Effector memory CD4-positive, alpha-beta T cell (primary cell): Measurements from ENCODE around the gene GPS1.

Experiments used
- DNase-seq, 3 donors: peaks; one replicate each; pipeline ENCODE4 v3.0.0-alpha.2; 2020
- H3K27ac ChIP-seq: 2 replicates; pipeline ENCODE4 v1.7.0; 2013; ENCODE audit warnings: mild to moderate bottlenecking, low read length, moderate library complexity; ENCODE audit not compliant: insufficient read depth, poor library complexity, severe bottlenecking
- H3K27me3 ChIP-seq: replicated peaks from 2 replicates; pipeline ENCODE4 v1.7.0; 2013; ENCODE audit warnings: mild to moderate bottlenecking, low read length; ENCODE audit not compliant: insufficient read depth, control insufficient read depth, poor library complexity, severe bottlenecking
- H3K36me3 ChIP-seq: 2 replicates; pipeline ENCODE4 v1.7.0; 2013; ENCODE audit warnings: mild to moderate bottlenecking, low read length, moderate library complexity; ENCODE audit not compliant: control insufficient read depth, insufficient read depth
- H3K4me1 ChIP-seq: 2 replicates; pipeline ENCODE4 v1.7.0; 2013; ENCODE audit warnings: low read length, mild to moderate bottlenecking; ENCODE audit not compliant: control insufficient read depth, insufficient read depth, poor library complexity, severe bottlenecking
- H3K4me3 ChIP-seq: 2 replicates; pipeline ENCODE4 v1.7.0; 2013; ENCODE audit warnings: low read length, low read depth, mild to moderate bottlenecking; ENCODE audit not compliant: insufficient read depth, poor library complexity, severe bottlenecking
- H3K9me3 ChIP-seq: 2 replicates; pipeline ENCODE4 v1.7.0; 2013; ENCODE audit warnings: mild to moderate bottlenecking, low read length, moderate library complexity; ENCODE audit not compliant: control insufficient read depth

GPS1 gene

GRCh38 chr17:82015311-82015971 lies 36.3 kb upstream of the GPS1 start:
- no peak for DNase-seq
- Histone ChIP-seq H3K4me3 (no peak overlapping the region), H3K36me3 (peaks cover 3% of the 10 kb centered on the region), H3K9me3 (no peaks in the 10 kb centered on the region), H3K27me3 (no peaks in the 10 kb centered on the region), H3K27ac (no peak overlapping the region), H3K4me1 (no peaks in the 10 kb centered on the region)

DNA sequence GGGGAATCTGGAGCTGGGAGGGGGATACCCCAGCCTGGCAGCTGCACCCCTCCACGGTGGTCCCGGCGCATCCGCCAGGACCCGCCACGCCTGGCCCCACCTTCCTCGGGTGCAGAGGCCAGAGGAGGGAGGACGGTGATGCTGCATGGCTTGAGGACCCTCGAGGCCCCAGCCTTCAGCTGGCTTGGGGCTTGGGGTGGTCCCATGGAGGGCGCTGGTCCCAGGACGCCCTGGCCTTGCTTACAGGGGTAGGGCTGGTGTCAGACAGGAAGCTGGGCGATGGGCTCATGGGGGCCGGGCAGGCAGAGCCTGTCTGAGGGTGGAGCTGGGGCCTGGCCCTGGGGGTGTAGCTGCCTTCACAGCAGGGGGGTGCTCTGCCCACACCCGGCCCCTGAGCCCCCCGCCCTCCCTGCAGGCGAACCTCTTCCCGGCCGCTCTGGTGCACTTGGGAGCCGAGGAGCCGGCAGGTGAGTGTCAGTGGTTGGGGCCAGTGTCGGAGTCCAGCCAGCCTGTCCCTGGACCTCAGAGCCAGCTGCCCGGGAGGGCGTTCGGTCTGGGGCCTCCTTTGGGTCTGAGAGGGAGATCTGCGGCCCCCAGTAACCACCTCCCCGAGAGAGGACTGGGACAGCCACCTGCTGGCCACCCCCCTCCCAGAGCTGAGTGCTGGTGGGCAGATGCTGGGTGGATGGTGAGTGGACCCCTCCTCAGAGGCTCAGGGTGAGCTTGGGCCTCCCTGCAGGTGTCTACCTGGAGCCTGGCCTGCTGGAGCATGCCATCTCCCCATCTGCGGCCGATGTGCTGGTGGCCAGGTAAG lies 35.4 kb upstream of the GPS1 start:
- Histone ChIP-seq H3K27me3 (no peaks in the 10 kb centered on the region), H3K36me3 (peaks cover 3% of the 10 kb centered on the region), H3K27ac (no peak overlapping the region), H3K4me1 (peaks cover under 1% of the 10 kb centered on the region), H3K9me3 (no peaks in the 10 kb centered on the region), H3K4me3 (no peak overlapping the region)
- no peak for DNase-seq

GRCh38 chr17:82016875-82017459 lies 34.7 kb upstream of the GPS1 start:
- no peak overlapping the region for H3K27ac ChIP-seq
- peaks cover 3% of the 10 kb centered on the region for H3K36me3 ChIP-seq
- peaks cover 8% of the 10 kb centered on the region for H3K4me1 ChIP-seq
- H3K9me3 ChIP-seq, result no peaks in the 10 kb centered on the region
- H3K4me3 ChIP-seq, result no peak overlapping the region
- H3K27me3 ChIP-seq, result no peaks in the 10 kb centered on the region
- DNase-seq, result no peak

- DNase-seq, result no peak
- H3K9me3 ChIP-seq, result no peaks in the 10 kb centered on the region
- peaks cover 3% of the 10 kb centered on the region for H3K36me3 ChIP-seq
- no peak overlapping the region for H3K4me3 ChIP-seq
- H3K27ac ChIP-seq, result no peak overlapping the region
- H3K27me3 ChIP-seq, result no peaks in the 10 kb centered on the region
- H3K4me1 ChIP-seq, result peaks cover 14% of the 10 kb centered on the region
Measured at GRCh38 chr17:82017612-82018151, 34.0 kb upstream of the GPS1 start.

- H3K27me3 ChIP-seq, result no peaks in the 10 kb centered on the region
- no peak overlapping the region for H3K27ac ChIP-seq
- no peak overlapping the region for H3K4me3 ChIP-seq
- DNase-seq, result no peak
- H3K36me3 ChIP-seq, result peaks cover 3% of the 10 kb centered on the region
- H3K9me3 ChIP-seq, result no peaks in the 10 kb centered on the region
- peaks cover 14% of the 10 kb centered on the region for H3K4me1 ChIP-seq
Measured at GRCh38 chr17:82018152-82018988, 33.3 kb upstream of the GPS1 start.

GRCh38 chr17:82018989-82019689 lies 32.6 kb upstream of the GPS1 start:
- peaks cover 3% of the 10 kb centered on the region for H3K36me3 ChIP-seq
- no peak for DNase-seq
- H3K27ac ChIP-seq, result no peak overlapping the region
- no peaks in the 10 kb centered on the region for H3K27me3 ChIP-seq
- H3K9me3 ChIP-seq, result no peaks in the 10 kb centered on the region
- peaks cover 21% of the 10 kb centered on the region for H3K4me1 ChIP-seq
- H3K4me3 ChIP-seq, result no peak overlapping the region

DNA sequence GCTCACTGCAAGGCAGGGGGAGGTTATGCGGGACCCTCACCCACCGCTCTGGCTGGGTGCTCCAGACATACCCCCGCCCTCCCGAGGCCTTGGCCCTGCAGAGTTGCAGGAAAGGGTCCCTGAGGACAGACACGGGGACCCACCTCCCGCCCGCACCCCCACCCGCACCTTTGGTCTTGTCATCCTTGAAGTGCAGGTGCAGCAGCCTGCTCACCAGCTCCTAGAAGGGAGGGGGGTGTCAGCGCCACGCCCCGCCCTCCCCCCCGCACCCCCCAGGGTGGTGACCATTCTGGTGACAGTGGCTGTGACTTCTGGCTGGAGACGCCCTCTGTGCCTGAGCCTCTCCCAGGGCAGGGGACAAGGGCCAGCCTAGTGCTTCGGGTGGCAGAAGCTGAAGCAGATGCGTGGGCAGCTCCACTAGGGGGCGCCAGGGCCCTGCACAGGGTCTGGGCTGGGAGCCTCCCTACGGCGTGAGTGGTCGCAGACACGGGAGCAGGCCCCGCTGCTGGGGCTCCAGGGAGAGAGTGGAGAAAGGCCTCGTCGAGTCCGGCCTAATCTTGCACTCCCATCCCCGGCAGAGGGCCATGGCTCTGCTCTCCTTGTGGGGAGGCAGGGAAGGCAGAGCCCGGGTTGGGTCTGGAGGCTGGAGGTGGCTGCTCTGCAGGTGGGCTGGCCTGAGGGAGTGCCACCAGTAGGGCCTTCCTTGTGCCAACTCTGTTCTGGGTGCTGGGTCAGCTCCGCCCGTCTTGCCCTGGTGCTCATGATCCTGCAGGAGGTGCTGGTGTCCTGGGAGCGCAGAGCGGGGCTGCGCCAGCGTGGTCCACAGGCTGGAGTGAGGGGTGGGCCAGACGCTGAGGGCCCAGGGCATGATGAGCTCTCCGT lies 31.8 kb upstream of the GPS1 start:
- Histone ChIP-seq H3K9me3 (no peaks in the 10 kb centered on the region), H3K27me3 (no peaks in the 10 kb centered on the region), H3K4me1 (peaks cover 24% of the 10 kb centered on the region), H3K36me3 (peaks cover 3% of the 10 kb centered on the region), H3K4me3 (no peak overlapping the region), H3K27ac (no peak overlapping the region)
- DNase-seq, result peak; percentile 20 to 48 (median 27)

GRCh38 chr17:82020572-82021106 lies 31.1 kb upstream of the GPS1 start:
- Histone ChIP-seq H3K27ac (no peak overlapping the region), H3K4me3 (no peak overlapping the region), H3K4me1 (peaks cover 24% of the 10 kb centered on the region), H3K27me3 (no peaks in the 10 kb centered on the region), H3K9me3 (no peaks in the 10 kb centered on the region), H3K36me3 (peaks cover 3% of the 10 kb centered on the region)
- DNase-seq, result no peak
